ENCODE data around the gene PANX3. TPM values are rescaled to one million over a fixed set of nuclear protein-coding genes. Genes with fewer than 3 reads are reported as not detected.

The PANX3 gene
- total and polyA plus RNA-seq, 9 of the 15 experiments (the other 6 are each of a cell fraction or from before 2014, with no cell fraction given), result 0.09 to 0.69 (median 0.39) TPM

DNA sequence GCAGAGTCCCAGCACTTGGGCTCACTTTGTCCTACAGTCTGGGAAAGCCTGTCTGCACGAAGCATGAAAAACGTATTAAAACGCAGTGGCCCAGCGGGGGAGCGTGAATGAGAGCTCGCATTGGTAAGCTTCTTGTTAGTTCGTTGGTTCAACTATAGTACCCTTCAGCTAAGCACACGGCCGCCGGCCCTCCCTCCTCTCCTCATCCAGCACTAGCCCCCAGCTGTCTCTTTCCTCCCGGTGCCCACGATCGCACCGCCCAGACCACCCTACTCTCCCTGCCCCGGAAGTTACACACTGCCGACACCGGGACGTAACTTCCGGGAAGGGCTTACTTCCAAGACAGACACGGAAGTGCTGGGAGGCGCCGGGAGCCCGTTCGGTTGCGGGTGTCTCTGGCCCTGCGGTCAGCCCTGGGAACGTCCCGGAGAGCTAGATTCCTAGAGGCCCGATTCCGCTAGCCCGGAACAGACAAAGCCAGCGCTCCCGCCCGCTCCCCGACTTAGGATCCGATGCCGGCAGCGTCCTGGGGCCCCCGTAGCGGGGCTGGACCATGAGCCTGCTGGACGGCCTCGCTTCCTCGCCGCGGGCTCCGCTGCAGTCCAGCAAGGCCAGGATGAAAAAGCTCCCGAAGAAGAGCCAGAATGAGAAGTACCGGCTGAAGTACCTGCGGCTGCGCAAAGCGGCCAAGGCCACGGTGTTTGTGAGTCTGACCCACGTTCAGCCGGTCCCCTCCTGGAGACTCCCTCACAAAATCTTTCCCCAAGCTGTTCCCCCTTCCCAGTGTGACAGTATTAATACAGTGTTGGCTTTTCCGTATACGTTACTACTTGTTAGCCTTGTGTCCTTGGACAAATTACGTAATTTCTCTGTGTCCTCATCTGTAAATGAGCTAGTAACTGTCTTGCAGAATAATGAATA lies 11.6 kb downstream of the PANX3 start, which contains the start of gene TBRG1 (continued):
- TF ChIP-seq PHF21A (IDR thresholded peaks at IDR 0.05; ENCODE audit: borderline replicate concordance, low read depth) (peak; percentile 93), ZBTB17 (CRISPR knock-in tag; IDR thresholded peaks at IDR 0.05) (peak; percentile 66; the same call in 1 of the 2 replicates), RBM22 (IDR thresholded peaks at IDR 0.05; ENCODE audit: low read depth, low read length, poor library complexity, severe bottlenecking) (peak; percentile 43), EHMT2 (IDR thresholded peaks at IDR 0.05) (peak; percentile 94), POLR2A (conservative IDR thresholded peaks at IDR 0.05) (peak; percentile 96), GABPB1 (CRISPR knock-in tag; IDR thresholded peaks at IDR 0.05) (peak; percentile 91), TRIM24 (IDR thresholded peaks at IDR 0.05) (peak in 1 of 2 experiments; percentile 65; a peak in 2 of 4 replicates), ZBED1 (IDR thresholded peaks at IDR 0.05) (0 out of 2 replicates have a peak, but pooled peaks have one; percentile 58), POU5F1 (IDR thresholded peaks at IDR 0.05; ENCODE audit: borderline replicate concordance, low read depth, low read length, partially characterized antibody) (no peak), SMAD4 (CRISPR knock-in tag; conservative IDR thresholded peaks at IDR 0.05) (peak; percentile 72), RBBP5 (IDR thresholded peaks at IDR 0.05; ENCODE audit: borderline replicate concordance, insufficient read depth, low read length, poor library complexity, severe bottlenecking) (peak; percentile 93), ZFP30 (CRISPR knock-in tag; IDR thresholded peaks at IDR 0.05; ENCODE audit: borderline replicate concordance) (no peak), PCBP1 (IDR thresholded peaks at IDR 0.05; ENCODE audit: low read depth, low read length, poor library complexity, severe bottlenecking) (peak; percentile 46), CREM (IDR thresholded peaks at IDR 0.05; ENCODE audit: low read depth) (peak; percentile 96), TFAP4 (CRISPR knock-in tag; IDR thresholded peaks at IDR 0.05; ENCODE audit: borderline replicate concordance) (peak; percentile 85), NONO (IDR thresholded peaks at IDR 0.05; ENCODE audit: low read depth in 2 of 2, low read length in 1 of 2) (0 out of 4 replicates have a peak, but pooled peaks of 1 of the 2 experiments have one; percentile 7), FIP1L1 (IDR thresholded peaks at IDR 0.05; ENCODE audit: low read depth, low read length, poor library complexity, severe bottlenecking) (no peak), POLR2AphosphoS5 (IDR thresholded peaks at IDR 0.05; ENCODE audit: control insufficient read depth, insufficient read depth, low read depth, low read length) (peak; percentile 93), FUS (optimal IDR thresholded peaks at IDR 0.05; ENCODE audit: low read depth, low read length) (no peak), L3MBTL2 (IDR thresholded peaks at IDR 0.05) (peak; percentile 58), ATF7 (IDR thresholded peaks at IDR 0.05) (peak; percentile 64), TFAM (CRISPR knock-in tag; conservative IDR thresholded peaks at IDR 0.05) (no peak), SAP30 (IDR thresholded peaks at IDR 0.05; ENCODE audit: borderline replicate concordance, insufficient read depth, low read depth, low read length, poor library complexity, severe bottlenecking) (peak; percentile 62), CAMTA2 (CRISPR knock-in tag; conservative IDR thresholded peaks at IDR 0.05) (0 out of 2 replicates have a peak, but pooled peaks have one; percentile 10), ZNF143 (CRISPR knock-in tag; IDR thresholded peaks at IDR 0.05) (no peak), KAT8 (IDR thresholded peaks at IDR 0.05; ENCODE audit: low read depth) (0 out of 2 replicates have a peak, but pooled peaks have one; percentile 33), NR2C1 (IDR thresholded peaks at IDR 0.05) (peak; percentile 89), NR2C1 (tag; IDR thresholded peaks at IDR 0.05) (peak; percentile 91)

Data from K562 (cell line).